HepG2 (cell line): ENCODE results near the gene SMCO4. TPM values are rescaled to one million over a fixed set of nuclear protein-coding genes. Genes with fewer than 3 reads are reported as not detected.

Experiments
- ATAC-seq: fragments of 200-7000 bp; cut with Tn5 transposase; 3 replicates; pipeline ENCODE4 v1.9.1; 2020; ENCODE audit warnings: mild to moderate bottlenecking, moderate library complexity
- BruUV-seq: library from RNA; stranded (reverse); fragments of 400-500 nt; replicated peaks from 2 replicates; lab custom pipeline; 2021; lab: Mats Ljungman, UMichigan
- CTCF ChIA-PET: fragments of 300-600 bp; formaldehyde crosslinking; extraction: SDS; loops from one replicate; lab custom pipeline; 2021; ENCODE audit warnings: low total read pairs, inconsistent platforms, low intra/inter-chr PET ratio; lab: Yijun Ruan, JAX
- POLR2A ChIA-PET: fragments of 350-600 bp; sonication (Branson Sonifier 250); formaldehyde crosslinking; loops from one replicate; lab custom pipeline; 2020; ENCODE audit warnings: antibody characterized with exemption, inconsistent platforms; lab: Yijun Ruan, JAX
- DNase-seq: peaks from one replicate; pipeline ENCODE4 v3.0.0-alpha.2; 2015; ENCODE audit warnings: low spot score
- FAIRE-seq: peaks from 3 replicates; lab custom pipeline; 2011; peaks lifted over from hg19 to GRCh38; lab: Jason Lieb, UNC
- H2AFZ ChIP-seq: one replicate; pipeline ENCODE4 v1.6.1; 2011; ENCODE audit warnings: low read length, inconsistent platforms
- H3K27ac ChIP-seq: fragments of 300-600 bp; 3 replicates; pipeline ENCODE4 v1.8.0; 2011; ENCODE audit warnings: mixed run types, mild to moderate bottlenecking, mixed read lengths, low read length, inconsistent platforms; ENCODE audit not compliant: insufficient read depth; ENCODE audit errors: extremely low read length
- H3K27me3 ChIP-seq, 2 experiments: fragments of 200-600 bp in 1 of 2; 2 replicates in 1 of 2; 3 replicates in 1 of 2; pipeline versions ENCODE4 v1.6.0 to v1.8.0; 2011; ENCODE audit warnings: low read length in 2 of 2, mild to moderate bottlenecking in 2 of 2, moderate library complexity in 2 of 2, inconsistent platforms in 1 of 2; ENCODE audit not compliant: insufficient read depth in 2 of 2, control insufficient read depth in 1 of 2
- H3K36me3 ChIP-seq, 2 experiments: fragments of 200-600 bp in 1 of 2; replicated peaks in 1 of 2; 2 replicates in 1 of 2; 3 replicates in 1 of 2; pipeline versions ENCODE4 v1.5.1 to v1.8.0; 2011; ENCODE audit warnings: low read length in 2 of 2, inconsistent platforms in 1 of 2; ENCODE audit not compliant: insufficient read depth in 2 of 2, control insufficient read depth in 1 of 2
- H3K4me1 ChIP-seq: 2 replicates; pipeline ENCODE4 v1.5.1; 2012; ENCODE audit warnings: low read length, inconsistent platforms; ENCODE audit not compliant: insufficient read depth
- H3K4me2 ChIP-seq: 2 replicates; pipeline ENCODE4 v1.6.0; 2011; ENCODE audit warnings: low read depth, low read length, inconsistent platforms
- H3K4me3 ChIP-seq, 3 experiments: fragments of 200-600 bp in 1 of 3; sonication (generic), shearing (Covaris generic) in 1 of 3; replicated peaks in 1 of 3; 2 replicates each; pipeline ENCODE4 v1.5.1; 2011 to 2016; ENCODE audit warnings: low read length in 3 of 3, inconsistent platforms in 2 of 3, low read depth in 2 of 3, mild to moderate bottlenecking in 2 of 3, control low read depth in 1 of 3, mixed read lengths in 1 of 3; ENCODE audit not compliant: insufficient read depth in 1 of 3
- H3K79me2 ChIP-seq: one replicate; pipeline ENCODE4 v1.6.1; 2011; ENCODE audit warnings: low read length, inconsistent platforms; ENCODE audit not compliant: insufficient read depth
- H3K9ac ChIP-seq: 2 replicates; pipeline ENCODE4 v1.6.0; 2011; ENCODE audit warnings: mild to moderate bottlenecking, low read depth, low read length, inconsistent platforms; ENCODE audit not compliant: insufficient read depth
- H3K9me3 ChIP-seq: 2 replicates; pipeline ENCODE4 v1.5.1; 2012; ENCODE audit warnings: mild to moderate bottlenecking, low read length
- H4K20me1 ChIP-seq: 2 replicates; pipeline ENCODE4 v1.6.0; 2011; ENCODE audit warnings: inconsistent platforms, mild to moderate bottlenecking, low read length, moderate library complexity; ENCODE audit not compliant: insufficient read depth
- ARID3A ChIP-seq: IDR thresholded peaks from 2 replicates; pipeline ENCODE4 v1.6.1; 2012; ENCODE audit warnings: low read depth, low read length, improper control_type of control experiment
- E2F2 ChIP-seq: sonication (generic); formaldehyde crosslinking; IDR thresholded peaks from 2 replicates; pipeline ENCODE4 v1.4.0; 2020; ENCODE audit warnings: missing genetic modification reagents, borderline replicate concordance
- YEATS2 ChIP-seq: sonication (generic); formaldehyde crosslinking; IDR thresholded peaks from 2 replicates; pipeline ENCODE4 v1.4.0; 2020; ENCODE audit warnings: missing genetic modification reagents, borderline replicate concordance
- ZNF234 ChIP-seq: sonication (generic); formaldehyde crosslinking; conservative IDR thresholded peaks from 2 replicates; pipeline ENCODE4 v1.5.1; 2020; ENCODE audit warnings: mild to moderate bottlenecking, missing genetic modification reagents
- WGBS: methylation state at CpG from one replicate; pipeline ENCODE4 v1.1.6; 2017; ENCODE audit warnings: low lambda C conversion rate; 5-methylcytosine and 5-hydroxymethylcytosine counted together
- in situ Hi-C: cut with HindIII; loops from 2 replicates; pipeline ENCODE4 v1.10.0; 2017; ENCODE audit warnings: low pct_unique_long_range_greater_than_20kb; ENCODE audit not compliant: extremely low pct_ligation_motif_present
- intact Hi-C: fragments of 100-400 bp; cut with micrococcal nuclease; formaldehyde crosslinking; loops from one replicate; pipeline ENCODE4 v1.10.0; 2022; ENCODE audit not compliant: unreplicated experiment
- polyA plus RNA-seq, 8 experiments: library from polyadenylated mRNA; depleted of rRNA in 3 of 8; stranded (reverse) in 7 of 8; unstranded in 1 of 8; fragments of >200 nt; fragmentation: Illumina TruSeq in 4 of 8; extraction: Trizol in 4 of 8; gene quantifications; 2 replicates each; pipeline versions ENCODE4 v1.2.1 to v1.2.3, GENCODE V29; 2011 to 2016; ENCODE audit warnings: low read depth in 4 of 8, missing spikeins in 1 of 8, mixed read lengths in 1 of 8; ENCODE audit not compliant: insufficient read depth in 1 of 8
- total RNA-seq, 5 experiments: library from RNA; depleted of rRNA; stranded (reverse); fragments of >200 nt; fragmentation: Illumina TruSeq; extraction: Trizol; gene quantifications; 2 replicates each; pipeline ENCODE4 v1.2.3, GENCODE V29; 2016; ENCODE audit warnings: low read depth in 1 of 5

The SMCO4 gene
- total and polyA plus RNA-seq, 2 of the 13 experiments (the other 11 are each of a cell fraction or from before 2014, with no cell fraction given) = 10.6 to 28.5 TPM

- POLR2A ChIA-PET = no interaction called here
- H3K4me1 ChIP-seq = peaks cover 58% of the 10 kb centered on the region
- H3K4me3 ChIP-seq = no peak overlapping the region
- 0 out of 5 replicates have a peak, but pooled peaks cover 0 to 9% of the 10 kb centered on the region in 2 experiments for H3K36me3 ChIP-seq
- 89% methylated on average over 4 of the region's 4 CpGs for WGBS
- H4K20me1 ChIP-seq = peaks cover 9% of the 10 kb centered on the region; the same call in 1 of the 2 replicates
- DNase-seq (no peak), ATAC-seq (no peak), FAIRE-seq (no peak)
- H3K9me3 ChIP-seq = no peaks in the 10 kb centered on the region
- no peak overlapping the region for H3K27ac ChIP-seq
- TF ChIP-seq YEATS2 (CRISPR knock-in tag) (no peak), ZNF234 (no peak), ARID3A (no peak), E2F2 (CRISPR knock-in tag) (no peak)
- in situ Hi-C loops (loop anchor here (5.0 kb wide), 1 partner anchor 33 kb away; no protein-coding TSS in a partner anchor), intact Hi-C loops (no loop called here)
- H3K79me2 ChIP-seq = no peaks in the 10 kb centered on the region
- no peak overlapping the region for H3K9ac ChIP-seq
- no TSS peak for BruUV-seq
- no peaks in the 10 kb centered on the region for H3K27me3 ChIP-seq
- H3K4me2 ChIP-seq = no peak overlapping the region
- CTCF ChIA-PET = no interaction called here
- H2AFZ ChIP-seq = no peak overlapping the region
Measured at GRCh38 chr11:93494357-93494756, 48.8 kb downstream of the SMCO4 start.
